HFFc6 (cell line): ENCODE data around the gene IFNA16. TPM values are rescaled to one million over a fixed set of nuclear protein-coding genes. Genes with fewer than 3 reads are reported as not detected.
"Not testable (repeated sequence)": the region's sequence is repeated elsewhere in the genome, so short reads cannot be mapped to it uniquely, and the experiment has no call there.

Experiments
- DNase-seq: peaks from one replicate; pipeline ENCODE4 v3.0.0-alpha.2; 2018
- H3K27ac Mint-ChIP-seq: 2 replicates; pipeline ENCODE4 v1.8.0; 2020; ENCODE audit warnings: mild to moderate bottlenecking, mixed read lengths
- H3K27me3 Mint-ChIP-seq: 2 replicates; pipeline ENCODE4 v1.8.0; 2021; ENCODE audit warnings: mild to moderate bottlenecking, moderate library complexity, mixed read lengths; ENCODE audit not compliant: insufficient read depth
- H3K36me3 Mint-ChIP-seq: 2 replicates; pipeline ENCODE4 v1.8.0; 2021; ENCODE audit warnings: low read depth, mixed read lengths
- H3K4me1 Mint-ChIP-seq: 2 replicates; pipeline ENCODE4 v1.8.0; 2020; ENCODE audit warnings: low read depth, mixed read lengths
- H3K4me3 Mint-ChIP-seq: 2 replicates; pipeline ENCODE4 v1.8.0; 2020; ENCODE audit warnings: mild to moderate bottlenecking, moderate library complexity, mixed read lengths
- H3K9me3 Mint-ChIP-seq: 2 replicates; pipeline ENCODE4 v1.8.0; 2020; ENCODE audit warnings: mild to moderate bottlenecking, mixed read lengths
- CTCF ChIP-seq: fragments of 200-600 bp; sonication (generic); IDR thresholded peaks from 2 replicates; pipeline ENCODE4 v1.5.0; 2021; ENCODE audit warnings: antibody characterized with exemption, mild to moderate bottlenecking
- total RNA-seq, 6 experiments: library from RNA; stranded (reverse); fragmentation: NEBNext Ultra II Directional; extraction: Animal tissue kit (Norgen Biotek cat#: 25700); gene quantifications; 2 replicates in 1 of 6; 3 replicates in 5 of 6; pipeline ENCODE4 v1.2.3, GENCODE V29; 2021

IFNA16 gene
- total RNA-seq, 6 experiments from 2014 or later, result not detected

GRCh38 chr9:21251190-21251589 lies 34.1 kb upstream of the IFNA16 start:
- Mint-ChIP-seq H3K36me3 (no peaks in the 10 kb centered on the region), H3K4me3 (no peak overlapping the region), H3K27ac (no peak overlapping the region), H3K27me3 (peaks cover 28% of the 10 kb centered on the region), H3K4me1 (peaks cover 6% of the 10 kb centered on the region), H3K9me3 (no peaks in the 10 kb centered on the region)
- no peak for DNase-seq
- TF ChIP-seq CTCF, result no peak

- TF ChIP-seq CTCF, result no peak
- H3K4me1 Mint-ChIP-seq, result no peaks in the 10 kb centered on the region
- no peak overlapping the region for H3K4me3 Mint-ChIP-seq
- no peak overlapping the region for H3K27ac Mint-ChIP-seq
- peaks cover 8% of the 10 kb centered on the region for H3K27me3 Mint-ChIP-seq
- no peak for DNase-seq
- no peaks in the 10 kb centered on the region for H3K36me3 Mint-ChIP-seq
- no peaks in the 10 kb centered on the region for H3K9me3 Mint-ChIP-seq
These were observed 27.7 kb upstream of the IFNA16 start for GRCh38 chr9:21244836-21245235.

- DNase-seq, result no peak
- H3K27ac Mint-ChIP-seq, result no peak within 1 kb of the TSS
- H3K27me3 Mint-ChIP-seq, result peaks cover 21% of the 10 kb centered on the region
- no peaks in the 10 kb centered on the region for H3K9me3 Mint-ChIP-seq
- no peaks in the 10 kb centered on the region for H3K4me1 Mint-ChIP-seq
- no peak for TF ChIP-seq CTCF
- H3K36me3 Mint-ChIP-seq, result no peaks in the 10 kb centered on the region
- H3K4me3 Mint-ChIP-seq, result no peak within 1 kb of the TSS
These were observed 22.8 kb upstream of the IFNA16 start, which contains the start of gene IFNA14 for GRCh38 chr9:21239911-21240310. Gene IFNA14 (minus strand): TSS chr9:21240005. CDS start chr9:21239935, 70 bp downstream.

GRCh38 chr9:21236360-21236714 lies 19.2 kb upstream of the IFNA16 start:
- DNase-seq, H3K4me3 Mint-ChIP-seq, H3K9me3 Mint-ChIP-seq, H3K27ac Mint-ChIP-seq, H3K4me1 Mint-ChIP-seq, H3K36me3 Mint-ChIP-seq: not testable (repeated sequence)
- peaks cover 38% of the 10 kb centered on the region for H3K27me3 Mint-ChIP-seq

GRCh38 chr9:21235468-21236359 lies 18.6 kb upstream of the IFNA16 start:
- not testable (repeated sequence) for H3K9me3 Mint-ChIP-seq, H3K4me3 Mint-ChIP-seq, H3K27ac Mint-ChIP-seq, H3K4me1 Mint-ChIP-seq, H3K36me3 Mint-ChIP-seq
- H3K27me3 Mint-ChIP-seq, result peaks cover 40% of the 10 kb centered on the region
- TF ChIP-seq CTCF, result peak; percentile 73
- DNase-seq, result peak; percentile 48

GRCh38 chr9:21234153-21234687 lies 17.1 kb upstream of the IFNA16 start:
- H3K27me3 Mint-ChIP-seq, result peaks cover 27% of the 10 kb centered on the region
- no peaks in the 10 kb centered on the region for H3K36me3 Mint-ChIP-seq
- H3K27ac Mint-ChIP-seq, result no peak overlapping the region
- H3K4me1 Mint-ChIP-seq, result no peaks in the 10 kb centered on the region
- TF ChIP-seq CTCF, result no peak
- H3K9me3 Mint-ChIP-seq, result no peaks in the 10 kb centered on the region
- DNase-seq, result no peak
- no peak overlapping the region for H3K4me3 Mint-ChIP-seq
